ACC112 (cell line): Measurements from ENCODE around the gene SVBP.

Experiments
- H2AFZ ChIP-seq: fragments of 200-600 bp; sonication (generic); one replicate; pipeline ENCODE4 v1.6.0; 2017; ENCODE audit warnings: antibody characterized with exemption, low read length; ENCODE audit not compliant: unreplicated experiment
- H3K27ac ChIP-seq: fragments of 200-600 bp; sonication (generic); 2 replicates; pipeline ENCODE4 v1.5.1; 2014; ENCODE audit warnings: low read depth, mild to moderate bottlenecking, antibody characterized with exemption, low read length, moderate library complexity
- H3K27me3 ChIP-seq: fragments of 200-600 bp; sonication (generic); 2 replicates; pipeline ENCODE4 v1.6.1; 2014; ENCODE audit warnings: mild to moderate bottlenecking, antibody characterized with exemption, low read length, moderate library complexity, mixed read lengths; ENCODE audit not compliant: insufficient read depth
- H3K36me3 ChIP-seq: fragments of 200-600 bp; sonication (generic); 2 replicates; pipeline ENCODE4 v1.6.1; 2016; ENCODE audit warnings: mild to moderate bottlenecking, antibody characterized with exemption, low read length, moderate library complexity, mixed read lengths; ENCODE audit not compliant: insufficient read depth
- H3K4me1 ChIP-seq: fragments of 200-600 bp; sonication (generic); one replicate; pipeline ENCODE4 v1.6.1; 2016; ENCODE audit warnings: low read length, mixed read lengths; ENCODE audit not compliant: insufficient read depth, unreplicated experiment, control insufficient read depth
- H3K4me3 ChIP-seq: fragments of 200-600 bp; sonication (generic); 2 replicates; pipeline ENCODE4 v1.5.1; 2014; ENCODE audit warnings: mild to moderate bottlenecking, low read depth, low read length
- H3K79me2 ChIP-seq: fragments of 200-600 bp; sonication (generic); one replicate; pipeline ENCODE4 v1.6.0; 2016; ENCODE audit warnings: low read length; ENCODE audit not compliant: control insufficient read depth, unreplicated experiment, insufficient read depth

The SVBP gene

GRCh38 chr1:42841010-42841409, 23.8 kb upstream of the SVBP start:
- no peaks in the 10 kb centered on the region for H3K79me2 ChIP-seq
- no peak overlapping the region for H3K27ac ChIP-seq
- H3K36me3 ChIP-seq, result no peaks in the 10 kb centered on the region
- peaks cover 10% of the 10 kb centered on the region for H3K4me1 ChIP-seq
- H3K27me3 ChIP-seq, result no peaks in the 10 kb centered on the region
- H3K4me3 ChIP-seq, result no peak overlapping the region
- no peak overlapping the region for H2AFZ ChIP-seq

GRCh38 chr1:42838482-42839190, 21.4 kb upstream of the SVBP start:
- Histone ChIP-seq H3K27me3 (no peaks in the 10 kb centered on the region), H3K4me1 (no peaks in the 10 kb centered on the region), H3K27ac (no peak overlapping the region), H3K79me2 (no peaks in the 10 kb centered on the region), H3K4me3 (no peak overlapping the region), H2AFZ (no peak overlapping the region), H3K36me3 (no peaks in the 10 kb centered on the region)

- Histone ChIP-seq H3K79me2 (no peaks in the 10 kb centered on the region), H3K27me3 (no peaks in the 10 kb centered on the region), H3K4me3 (no peak overlapping the region), H3K4me1 (no peaks in the 10 kb centered on the region), H3K36me3 (no peaks in the 10 kb centered on the region), H3K27ac (no peak overlapping the region), H2AFZ (no peak overlapping the region)
Observed at GRCh38 chr1:42837709-42838108, 20.5 kb upstream of the SVBP start.

GRCh38 chr1:42835422-42835821, 18.2 kb upstream of the SVBP start:
- H3K27ac ChIP-seq, result no peak overlapping the region
- no peak overlapping the region for H3K4me3 ChIP-seq
- H3K36me3 ChIP-seq, result no peaks in the 10 kb centered on the region
- no peaks in the 10 kb centered on the region for H3K4me1 ChIP-seq
- H2AFZ ChIP-seq, result no peak overlapping the region
- H3K79me2 ChIP-seq, result no peaks in the 10 kb centered on the region
- no peaks in the 10 kb centered on the region for H3K27me3 ChIP-seq

- Histone ChIP-seq H2AFZ (no peak overlapping the region), H3K79me2 (no peaks in the 10 kb centered on the region), H3K4me1 (no peaks in the 10 kb centered on the region), H3K27ac (no peak overlapping the region), H3K36me3 (no peaks in the 10 kb centered on the region), H3K4me3 (no peak overlapping the region), H3K27me3 (no peaks in the 10 kb centered on the region)
Observed at GRCh38 chr1:42834803-42835202, 17.6 kb upstream of the SVBP start.

- H3K36me3 ChIP-seq, result no peaks in the 10 kb centered on the region
Observed at GRCh38 chr1:42833981-42834380, 16.8 kb upstream of the SVBP start.

GRCh38 chr1:42832641-42833240, 15.5 kb upstream of the SVBP start:
- no peaks in the 10 kb centered on the region for H3K4me1 ChIP-seq
- no peak overlapping the region for H3K4me3 ChIP-seq
- no peaks in the 10 kb centered on the region for H3K36me3 ChIP-seq
- H3K27ac ChIP-seq, result no peak overlapping the region
- H3K27me3 ChIP-seq, result no peaks in the 10 kb centered on the region
- no peak overlapping the region for H2AFZ ChIP-seq
- no peaks in the 10 kb centered on the region for H3K79me2 ChIP-seq

More at GRCh38 chr1:42833981-42834380, 16.8 kb upstream of the SVBP start:
- Histone ChIP-seq H3K4me1 (no peaks in the 10 kb centered on the region), H3K79me2 (no peaks in the 10 kb centered on the region), H3K27ac (no peak overlapping the region), H3K4me3 (no peak overlapping the region), H2AFZ (no peak overlapping the region), H3K27me3 (no peaks in the 10 kb centered on the region)

- H3K4me3 ChIP-seq, result no peak overlapping the region
- no peak overlapping the region for H2AFZ ChIP-seq
- H3K27ac ChIP-seq, result no peak overlapping the region
- no peaks in the 10 kb centered on the region for H3K36me3 ChIP-seq
- H3K4me1 ChIP-seq, result no peaks in the 10 kb centered on the region
- H3K79me2 ChIP-seq, result no peaks in the 10 kb centered on the region
- H3K27me3 ChIP-seq, result no peaks in the 10 kb centered on the region
Observed at GRCh38 chr1:42831273-42831672, 14.1 kb upstream of the SVBP start.

GRCh38 chr1:42830631-42831030, 13.4 kb upstream of the SVBP start:
- Histone ChIP-seq H3K4me1 (no peaks in the 10 kb centered on the region), H3K36me3 (no peaks in the 10 kb centered on the region), H3K4me3 (no peak overlapping the region), H3K27ac (no peak overlapping the region), H3K27me3 (no peaks in the 10 kb centered on the region), H3K79me2 (no peaks in the 10 kb centered on the region), H2AFZ (no peak overlapping the region)

- Histone ChIP-seq H3K36me3 (no peaks in the 10 kb centered on the region), H3K27me3 (no peaks in the 10 kb centered on the region), H3K4me3 (no peak overlapping the region), H3K79me2 (no peaks in the 10 kb centered on the region), H3K4me1 (peaks cover 7% of the 10 kb centered on the region), H2AFZ (no peak overlapping the region), H3K27ac (no peak overlapping the region)
Observed at GRCh38 chr1:42825036-42825851, 8.0 kb upstream of the SVBP start.
